SK-N-MC (cell line): Measurements from ENCODE around the gene DNAH1.

ENCODE experiments used
- EZH2 ChIP-seq: fragments of 200-600 bp; sonication (generic); IDR thresholded peaks from one replicate; pipeline ENCODE4 v1.6.1; 2017; ENCODE audit warnings: antibody characterized with exemption
- POLR2AphosphoS5 ChIP-seq: IDR thresholded peaks from 2 replicates; pipeline ENCODE4 v1.6.1; 2012; ENCODE audit warnings: mild to moderate bottlenecking, low read depth, low read length, borderline replicate concordance

- TF ChIP-seq POLR2AphosphoS5 (no peak), EZH2 (no peak)
Measured at GRCh38 chr3:52315977-52316764, at the start of gene DNAH1.
